ENCODE measurements around the gene ARL6IP1.
A peak's percentile ranks its signal among the peaks of the same experiment; 100 is the strongest.

ARL6IP1 gene

DNA sequence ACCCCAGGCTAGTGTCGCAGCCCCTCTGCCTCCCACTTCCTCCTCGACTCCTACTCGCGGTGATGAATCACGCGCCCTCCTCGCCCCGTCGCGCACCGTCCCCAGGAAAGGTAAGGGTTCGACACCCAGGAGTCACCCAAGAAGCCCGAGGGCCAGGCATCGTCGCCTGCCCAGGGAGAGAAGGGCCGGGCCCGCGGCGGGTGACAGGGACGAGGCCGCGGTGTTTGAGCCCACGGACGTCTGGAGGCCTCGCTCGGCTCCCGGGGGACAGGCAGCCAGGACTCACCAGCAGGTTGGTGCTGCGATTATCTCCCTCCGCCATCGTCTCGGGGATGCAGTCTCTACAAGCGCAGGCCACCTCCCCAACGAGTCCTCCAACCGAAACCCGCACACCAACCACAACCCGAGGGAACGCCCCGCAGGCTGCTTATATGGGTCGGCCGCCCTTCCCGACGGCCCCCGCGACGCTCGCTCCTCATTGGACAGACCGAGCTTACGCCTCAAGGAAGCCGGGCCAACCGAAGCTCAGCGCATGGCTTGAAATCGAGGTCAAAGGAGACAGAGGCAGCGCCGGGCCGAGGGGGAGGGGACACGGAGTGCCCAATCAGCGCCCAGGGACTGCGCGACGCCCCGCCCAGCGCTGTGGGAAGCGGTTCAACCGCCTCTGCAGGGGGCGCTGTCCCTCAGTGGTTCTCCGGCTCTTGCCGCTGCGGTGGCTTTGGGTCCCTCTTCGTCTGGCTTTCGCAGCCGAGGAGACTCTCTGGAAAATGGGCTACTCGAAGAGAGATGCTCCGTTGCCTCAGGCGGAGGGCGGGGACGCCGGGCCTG is at the start of gene ARL6IP1:
TSS of gene ARL6IP1 (minus strand) at position 405 of the 828 bp plus-strand sequence. CDS start at position 322, 83 bp downstream.
- Histone ChIP-seq H3K4me3 (replicated peaks; ENCODE audit: low read depth, low read length) (peak within 1 kb of the TSS; percentile 99), H3K36me3 (ENCODE audit: control insufficient read depth, insufficient read depth, low read length) (no peaks in the 10 kb centered on the region; the same call in 1 of the 2 replicates), H3K27me3 (replicated peaks; ENCODE audit: control insufficient read depth, insufficient read depth, low read length) (no peaks in the 10 kb centered on the region)
- TF ChIP-seq, protein P1, sequence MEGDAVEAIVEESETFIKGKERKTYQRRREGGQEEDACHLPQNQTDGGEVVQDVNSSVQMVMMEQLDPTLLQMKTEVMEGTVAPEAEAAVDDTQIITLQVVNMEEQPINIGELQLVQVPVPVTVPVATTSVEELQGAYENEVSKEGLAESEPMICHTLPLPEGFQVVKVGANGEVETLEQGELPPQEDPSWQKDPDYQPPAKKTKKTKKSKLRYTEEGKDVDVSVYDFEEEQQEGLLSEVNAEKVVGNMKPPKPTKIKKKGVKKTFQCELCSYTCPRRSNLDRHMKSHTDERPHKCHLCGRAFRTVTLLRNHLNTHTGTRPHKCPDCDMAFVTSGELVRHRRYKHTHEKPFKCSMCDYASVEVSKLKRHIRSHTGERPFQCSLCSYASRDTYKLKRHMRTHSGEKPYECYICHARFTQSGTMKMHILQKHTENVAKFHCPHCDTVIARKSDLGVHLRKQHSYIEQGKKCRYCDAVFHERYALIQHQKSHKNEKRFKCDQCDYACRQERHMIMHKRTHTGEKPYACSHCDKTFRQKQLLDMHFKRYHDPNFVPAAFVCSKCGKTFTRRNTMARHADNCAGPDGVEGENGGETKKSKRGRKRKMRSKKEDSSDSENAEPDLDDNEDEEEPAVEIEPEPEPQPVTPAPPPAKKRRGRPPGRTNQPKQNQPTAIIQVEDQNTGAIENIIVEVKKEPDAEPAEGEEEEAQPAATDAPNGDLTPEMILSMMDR (IDR thresholded peaks at IDR 0.05; ENCODE audit: insufficient read depth, low read length, poor library complexity, severe bottlenecking), result peak; percentile 88
- peak; percentile 99 for DNase-seq (ENCODE audit: extremely low read depth, insufficient read length)

DNA sequence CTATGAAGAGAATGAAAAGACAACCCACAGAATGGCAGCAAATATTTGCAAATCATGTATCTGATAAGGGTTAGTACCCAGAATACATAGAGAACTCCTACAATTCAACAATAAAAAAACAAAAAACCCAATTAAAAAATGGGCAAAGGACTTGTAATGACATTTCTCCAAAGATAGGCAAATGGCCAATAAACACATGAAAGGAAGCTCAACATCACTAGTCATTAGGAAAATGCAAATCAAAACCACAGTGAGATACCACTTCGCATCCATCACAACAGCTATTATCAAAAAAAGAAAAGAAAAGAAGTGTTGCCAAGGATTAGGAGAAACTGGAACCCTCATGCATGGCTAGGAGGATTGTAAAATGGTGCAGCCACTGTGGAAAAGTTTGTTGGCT is 45.1 kb upstream of the ARL6IP1 start:
- Histone ChIP-seq H3K27me3 (replicated peaks; ENCODE audit: control insufficient read depth, insufficient read depth, low read length) (no peaks in the 10 kb centered on the region), H3K36me3 (ENCODE audit: control insufficient read depth, insufficient read depth, low read length) (peaks cover 11% of the 10 kb centered on the region), H3K4me3 (replicated peaks; ENCODE audit: low read depth, low read length) (no peak overlapping the region)
- no peak for DNase-seq (ENCODE audit: extremely low read depth, insufficient read length)
- TF ChIP-seq, protein P1 (IDR thresholded peaks at IDR 0.05; ENCODE audit: insufficient read depth, low read length, poor library complexity, severe bottlenecking), result no peak

DNA sequence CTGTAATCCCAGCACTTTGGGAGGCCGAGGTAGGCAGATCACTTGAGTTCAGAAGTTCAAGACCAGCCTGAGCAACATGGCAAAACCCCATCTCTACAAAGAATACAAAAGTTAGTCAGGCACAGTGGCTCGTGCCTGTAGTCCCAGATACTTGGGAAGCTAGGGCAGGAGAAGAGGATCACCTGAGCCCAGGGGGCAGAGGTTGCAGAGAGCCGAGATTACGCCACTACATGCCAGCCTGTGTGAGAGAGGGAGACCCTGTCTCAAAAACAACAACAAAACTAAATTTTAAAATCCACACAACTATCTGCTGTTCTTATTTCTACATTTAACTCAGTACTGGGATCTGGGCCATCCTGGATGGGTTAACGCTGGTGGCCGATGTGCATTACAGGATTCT is 41.2 kb upstream of the ARL6IP1 start:
- Histone ChIP-seq H3K27me3 (replicated peaks; ENCODE audit: control insufficient read depth, insufficient read depth, low read length) (no peaks in the 10 kb centered on the region), H3K4me3 (replicated peaks; ENCODE audit: low read depth, low read length) (no peak overlapping the region), H3K36me3 (ENCODE audit: control insufficient read depth, insufficient read depth, low read length) (peaks cover 11% of the 10 kb centered on the region)
- TF ChIP-seq, protein P1 (IDR thresholded peaks at IDR 0.05; ENCODE audit: insufficient read depth, low read length, poor library complexity, severe bottlenecking), result no peak
- DNase-seq (ENCODE audit: extremely low read depth, insufficient read length), result no peak

DNA sequence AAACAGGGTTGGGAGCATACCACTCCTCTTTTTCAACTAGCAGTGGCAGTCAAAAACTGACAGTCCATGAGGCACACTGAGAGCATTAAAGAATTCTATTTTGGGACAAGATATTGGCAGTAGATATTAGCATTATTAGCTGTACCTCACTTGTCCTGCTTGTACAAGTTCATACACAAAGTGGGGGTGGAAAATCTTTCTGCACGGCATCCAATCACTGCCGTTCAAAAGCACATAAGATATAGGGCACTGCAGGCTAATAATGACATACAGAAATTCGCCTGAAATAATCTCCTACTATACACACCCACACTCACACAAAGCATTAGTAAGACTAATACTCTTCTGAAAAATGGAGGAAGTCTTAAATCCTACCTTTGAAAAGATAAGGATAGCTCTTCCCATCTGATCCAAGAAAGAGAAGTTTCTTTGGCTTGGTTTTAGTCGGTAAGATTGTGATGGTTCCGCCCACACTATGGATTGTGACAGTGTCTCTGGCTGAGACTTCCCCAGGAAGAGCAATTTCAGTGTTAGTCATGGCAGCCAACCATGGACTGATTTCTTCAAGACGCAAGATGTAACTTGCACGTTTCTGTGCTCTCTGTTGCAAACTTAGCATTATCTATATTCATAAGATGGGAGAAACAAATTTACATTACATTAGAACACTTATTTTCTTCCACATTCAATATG is 40.6 kb upstream of the ARL6IP1 start:
- TF ChIP-seq, protein P1 (IDR thresholded peaks at IDR 0.05; ENCODE audit: insufficient read depth, low read length, poor library complexity, severe bottlenecking), result no peak
- DNase-seq (ENCODE audit: extremely low read depth, insufficient read length), result no peak
- H3K36me3 ChIP-seq (ENCODE audit: control insufficient read depth, insufficient read depth, low read length), result peaks cover 14% of the 10 kb centered on the region

DNA sequence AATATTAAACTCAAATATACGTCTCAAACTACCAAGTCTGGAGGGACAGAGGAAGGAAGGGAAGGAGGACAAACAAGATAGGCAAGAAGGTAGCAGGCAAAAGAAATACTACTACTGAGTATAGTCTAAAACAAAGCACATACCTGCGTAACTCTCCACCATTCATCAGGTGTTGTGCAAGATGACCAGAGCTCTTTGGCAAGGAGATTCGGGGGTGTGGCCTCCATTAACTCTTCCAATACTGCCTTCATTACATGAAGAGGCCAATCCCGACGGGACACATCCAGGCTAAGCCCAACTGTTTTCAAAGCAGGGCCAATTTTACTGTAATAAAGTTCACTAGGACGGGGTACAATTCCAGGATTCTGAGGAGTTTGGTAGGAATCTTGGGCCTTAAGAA is 38.2 kb upstream of the ARL6IP1 start:
- TF ChIP-seq, protein P1 (IDR thresholded peaks at IDR 0.05; ENCODE audit: insufficient read depth, low read length, poor library complexity, severe bottlenecking), result no peak
- no peak for DNase-seq (ENCODE audit: extremely low read depth, insufficient read length)
- H3K36me3 ChIP-seq (ENCODE audit: control insufficient read depth, insufficient read depth, low read length), result peaks cover 26% of the 10 kb centered on the region
- H3K27me3 ChIP-seq (replicated peaks; ENCODE audit: control insufficient read depth, insufficient read depth, low read length), result no peaks in the 10 kb centered on the region
- H3K4me3 ChIP-seq (replicated peaks; ENCODE audit: low read depth, low read length), result no peak overlapping the region

More for the DNA sequence above, 40.6 kb upstream of the ARL6IP1 start:
- Histone ChIP-seq H3K27me3 (replicated peaks; ENCODE audit: control insufficient read depth, insufficient read depth, low read length) (no peaks in the 10 kb centered on the region), H3K4me3 (replicated peaks; ENCODE audit: low read depth, low read length) (no peak overlapping the region)
